HAP-1 (cell line): ENCODE data around the gene SNAI1.
"Not testable (repeated sequence)": the region's sequence is repeated elsewhere in the genome, so short reads cannot be mapped to it uniquely, and the experiment has no call there.

Experiments used
- DNase-seq, 2 experiments: peaks; one replicate each; pipeline ENCODE4 v3.0.0-alpha.2; 2016 to 2020; ENCODE audit warnings: low spot score in 2 of 2
- H3K27me3 ChIP-seq: fragments of 250-450 bp; sonication (Bioruptor Pico); 2 replicates; pipeline ENCODE4 v1.5.1; 2020; ENCODE audit warnings: low read depth, mild to moderate bottlenecking, moderate library complexity
- H3K36me3 ChIP-seq: fragments of 250-450 bp; sonication (Bioruptor Pico); replicated peaks from 2 replicates; pipeline ENCODE4 v1.5.1; 2020; ENCODE audit warnings: mild to moderate bottlenecking
- H3K4me1 ChIP-seq: fragments of 250-450 bp; sonication (Bioruptor Pico); 2 replicates; pipeline ENCODE4 v1.5.1; 2020; ENCODE audit warnings: mild to moderate bottlenecking
- H3K4me3 ChIP-seq: fragments of 250-450 bp; sonication (Bioruptor Pico); 2 replicates; pipeline ENCODE4 v1.5.1; 2020; ENCODE audit warnings: mild to moderate bottlenecking, moderate library complexity
- H3K9me3 ChIP-seq: fragments of 250-450 bp; sonication (Bioruptor Pico); 2 replicates; pipeline ENCODE4 v1.5.1; 2020; ENCODE audit warnings: mild to moderate bottlenecking, moderate library complexity
- in situ Hi-C: fragments of 300-500 bp; cut with MboI; formaldehyde crosslinking; loops from 3 replicates; pipeline ENCODE4 v1.14.3; 2020; ENCODE audit warnings: low sequenced_read_pairs, inconsistent platforms, mixed read lengths

Gene SNAI1

GRCh38 chr20:49985157-49985556 is 2.4 kb downstream of the SNAI1 start:
- Histone ChIP-seq H3K36me3 (peaks cover 5% of the 10 kb centered on the region; the same call in 1 of the 2 replicates), H3K9me3 (0 out of 2 replicates have a peak, but pooled peaks cover 2% of the 10 kb centered on the region), H3K27me3 (no peaks in the 10 kb centered on the region), H3K4me1 (peaks cover 21% of the 10 kb centered on the region), H3K4me3 (no peak overlapping the region)
- in situ Hi-C loops = no loop called here
- DNase-seq = no peak

- in situ Hi-C loops = no loop called here
- DNase-seq = no peak
- no peak overlapping the region for H3K4me3 ChIP-seq
- H3K27me3 ChIP-seq = no peaks in the 10 kb centered on the region
- 0 out of 2 replicates have a peak, but pooled peaks cover 2% of the 10 kb centered on the region for H3K9me3 ChIP-seq
- H3K36me3 ChIP-seq = peaks cover 5% of the 10 kb centered on the region; the same call in 1 of the 2 replicates
- H3K4me1 ChIP-seq = peaks cover 17% of the 10 kb centered on the region
Observed at GRCh38 chr20:49985617-49986016, 2.8 kb downstream of the SNAI1 start.

- no peak for DNase-seq
- H3K36me3 ChIP-seq = peaks cover 5% of the 10 kb centered on the region; the same call in 1 of the 2 replicates
- no peak overlapping the region for H3K4me3 ChIP-seq
- in situ Hi-C loops = no loop called here
- H3K9me3 ChIP-seq = 0 out of 2 replicates have a peak, but pooled peaks cover 2% of the 10 kb centered on the region
- no peaks in the 10 kb centered on the region for H3K27me3 ChIP-seq
- peaks cover 12% of the 10 kb centered on the region for H3K4me1 ChIP-seq
Observed at GRCh38 chr20:49986049-49986448, 3.3 kb downstream of the SNAI1 start.

- H3K9me3 ChIP-seq = 0 out of 2 replicates have a peak, but pooled peaks cover under 1% of the 10 kb centered on the region
- H3K4me1 ChIP-seq = peaks cover 9% of the 10 kb centered on the region
- peaks cover 5% of the 10 kb centered on the region; the same call in 1 of the 2 replicates for H3K36me3 ChIP-seq
- in situ Hi-C loops = no loop called here
- H3K4me3 ChIP-seq = no peak overlapping the region
- no peak for DNase-seq
- no peaks in the 10 kb centered on the region for H3K27me3 ChIP-seq
Observed at GRCh38 chr20:49987015-49987867, 4.5 kb downstream of the SNAI1 start.

- Histone ChIP-seq H3K36me3 (peaks cover 5% of the 10 kb centered on the region; the same call in 1 of the 2 replicates), H3K4me3 (no peak overlapping the region), H3K4me1 (peaks cover 3% of the 10 kb centered on the region; the same call in 1 of the 2 replicates), H3K9me3 (no peaks in the 10 kb centered on the region), H3K27me3 (no peaks in the 10 kb centered on the region)
- DNase-seq = no peak
- in situ Hi-C loops = no loop called here
Observed at GRCh38 chr20:49987868-49988690, 5.3 kb downstream of the SNAI1 start.

- no peaks in the 10 kb centered on the region for H3K9me3 ChIP-seq
- no peak overlapping the region for H3K4me3 ChIP-seq
- DNase-seq = no peak
- in situ Hi-C loops = no loop called here
- 0 out of 2 replicates have a peak, but pooled peaks cover 5% of the 10 kb centered on the region for H3K36me3 ChIP-seq
- H3K27me3 ChIP-seq = no peaks in the 10 kb centered on the region
- no peaks in the 10 kb centered on the region for H3K4me1 ChIP-seq
Observed at GRCh38 chr20:49989234-49990065, 6.7 kb downstream of the SNAI1 start.

- Histone ChIP-seq H3K9me3 (no peaks in the 10 kb centered on the region), H3K36me3 (0 out of 2 replicates have a peak, but pooled peaks cover 5% of the 10 kb centered on the region), H3K4me3 (no peak overlapping the region), H3K27me3 (no peaks in the 10 kb centered on the region), H3K4me1 (no peaks in the 10 kb centered on the region)
- in situ Hi-C loops = no loop called here
- no peak for DNase-seq
Observed at GRCh38 chr20:49990271-49990720, 7.5 kb downstream of the SNAI1 start.

GRCh38 chr20:49993301-49993751 is 10.5 kb downstream of the SNAI1 start:
- in situ Hi-C loops = no loop called here

GRCh38 chr20:49995586-49995985 is 12.8 kb downstream of the SNAI1 start:
- in situ Hi-C loops = no loop called here
- Histone ChIP-seq H3K4me1 (no peaks in the 10 kb centered on the region), H3K9me3 (no peaks in the 10 kb centered on the region), H3K36me3 (no peaks in the 10 kb centered on the region), H3K27me3 (no peaks in the 10 kb centered on the region), H3K4me3 (no peak overlapping the region)
- no peak for DNase-seq

More at GRCh38 chr20:49993301-49993751, 10.5 kb downstream of the SNAI1 start:
- DNase-seq = no peak
- H3K27me3 ChIP-seq = no peaks in the 10 kb centered on the region
- no peaks in the 10 kb centered on the region for H3K9me3 ChIP-seq
- no peaks in the 10 kb centered on the region for H3K4me1 ChIP-seq
- H3K36me3 ChIP-seq = 0 out of 2 replicates have a peak, but pooled peaks cover under 1% of the 10 kb centered on the region
- no peak overlapping the region for H3K4me3 ChIP-seq

- H3K9me3 ChIP-seq, in situ Hi-C loops, H3K4me3 ChIP-seq, DNase-seq, H3K4me1 ChIP-seq, H3K36me3 ChIP-seq, H3K27me3 ChIP-seq: not testable (repeated sequence)
Observed at GRCh38 chr20:49998478-49999188, 15.9 kb downstream of the SNAI1 start.

- in situ Hi-C loops = no loop called here
- no peak for DNase-seq
- Histone ChIP-seq H3K9me3 (no peaks in the 10 kb centered on the region), H3K27me3 (no peaks in the 10 kb centered on the region), H3K36me3 (no peaks in the 10 kb centered on the region), H3K4me3 (no peak overlapping the region), H3K4me1 (no peaks in the 10 kb centered on the region)
Observed at GRCh38 chr20:49999329-49999728, 16.5 kb downstream of the SNAI1 start.

- H3K9me3 ChIP-seq, DNase-seq, in situ Hi-C loops, H3K4me1 ChIP-seq, H3K36me3 ChIP-seq, H3K4me3 ChIP-seq, H3K27me3 ChIP-seq: not testable (repeated sequence)
Observed at GRCh38 chr20:50000548-50001222, 17.9 kb downstream of the SNAI1 start.
